ENCODE measurements around the gene UNC5B. TPM values are rescaled to one million over a fixed set of nuclear protein-coding genes. Genes with fewer than 3 reads are reported as not detected.

UNC5B gene
- polyA plus RNA-seq, 1 experiment: 8.1 TPM

DNA sequence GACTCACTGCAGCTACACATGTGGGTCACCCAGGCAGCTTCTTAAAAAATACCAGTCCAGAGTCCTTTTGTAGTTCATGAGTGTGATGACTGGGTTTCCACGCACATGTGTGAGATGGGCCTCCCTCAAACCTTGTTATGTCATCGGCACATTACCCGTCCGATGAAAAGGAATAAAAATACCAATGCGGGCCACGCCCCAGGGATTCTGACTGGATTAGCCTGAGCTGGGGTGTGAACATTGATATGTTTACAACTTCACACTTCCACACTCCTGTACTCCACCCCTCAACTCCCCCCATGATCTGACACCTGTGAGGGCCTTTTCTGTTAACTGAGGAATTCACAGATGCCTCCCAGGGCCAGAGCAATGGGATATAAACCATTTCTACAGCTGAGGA, 112.9 kb downstream of the UNC5B start:
- TF ChIP-seq, protein P1, sequence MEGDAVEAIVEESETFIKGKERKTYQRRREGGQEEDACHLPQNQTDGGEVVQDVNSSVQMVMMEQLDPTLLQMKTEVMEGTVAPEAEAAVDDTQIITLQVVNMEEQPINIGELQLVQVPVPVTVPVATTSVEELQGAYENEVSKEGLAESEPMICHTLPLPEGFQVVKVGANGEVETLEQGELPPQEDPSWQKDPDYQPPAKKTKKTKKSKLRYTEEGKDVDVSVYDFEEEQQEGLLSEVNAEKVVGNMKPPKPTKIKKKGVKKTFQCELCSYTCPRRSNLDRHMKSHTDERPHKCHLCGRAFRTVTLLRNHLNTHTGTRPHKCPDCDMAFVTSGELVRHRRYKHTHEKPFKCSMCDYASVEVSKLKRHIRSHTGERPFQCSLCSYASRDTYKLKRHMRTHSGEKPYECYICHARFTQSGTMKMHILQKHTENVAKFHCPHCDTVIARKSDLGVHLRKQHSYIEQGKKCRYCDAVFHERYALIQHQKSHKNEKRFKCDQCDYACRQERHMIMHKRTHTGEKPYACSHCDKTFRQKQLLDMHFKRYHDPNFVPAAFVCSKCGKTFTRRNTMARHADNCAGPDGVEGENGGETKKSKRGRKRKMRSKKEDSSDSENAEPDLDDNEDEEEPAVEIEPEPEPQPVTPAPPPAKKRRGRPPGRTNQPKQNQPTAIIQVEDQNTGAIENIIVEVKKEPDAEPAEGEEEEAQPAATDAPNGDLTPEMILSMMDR (IDR thresholded peaks at IDR 0.05; ENCODE audit: low read depth, low read length): no peak
- H3K27me3 ChIP-seq (ENCODE audit: control insufficient read depth, insufficient read depth, low read length): no peaks in the 10 kb centered on the region
- H3K27ac ChIP-seq (ENCODE audit: low read depth, low read length): no peak overlapping the region
- no peak for DNase-seq (ENCODE audit: low read depth, low spot score)
- H3K9me3 ChIP-seq (ENCODE audit: control insufficient read depth, insufficient read depth, low read length): no peaks in the 10 kb centered on the region
- H3K4me3 ChIP-seq (ENCODE audit: low read depth, low read length): no peak overlapping the region
- ChIA-PET CTCF (no interaction called here), POLR2A (no interaction called here)

GRCh38 chr10:71326464-71326881, 114.1 kb downstream of the UNC5B start:
- H3K27ac ChIP-seq (ENCODE audit: low read depth, low read length): no peak overlapping the region
- no peaks in the 10 kb centered on the region for H3K27me3 ChIP-seq (ENCODE audit: control insufficient read depth, insufficient read depth, low read length)
- DNase-seq (ENCODE audit: low read depth, low spot score): no peak
- CTCF ChIA-PET: no interaction called here
- TF ChIP-seq, protein P1 (IDR thresholded peaks at IDR 0.05; ENCODE audit: low read depth, low read length): no peak
- H3K9me3 ChIP-seq (ENCODE audit: control insufficient read depth, insufficient read depth, low read length): no peaks in the 10 kb centered on the region
- POLR2A ChIA-PET: no interaction called here
- no peak overlapping the region for H3K4me3 ChIP-seq (ENCODE audit: low read depth, low read length)

DNA sequence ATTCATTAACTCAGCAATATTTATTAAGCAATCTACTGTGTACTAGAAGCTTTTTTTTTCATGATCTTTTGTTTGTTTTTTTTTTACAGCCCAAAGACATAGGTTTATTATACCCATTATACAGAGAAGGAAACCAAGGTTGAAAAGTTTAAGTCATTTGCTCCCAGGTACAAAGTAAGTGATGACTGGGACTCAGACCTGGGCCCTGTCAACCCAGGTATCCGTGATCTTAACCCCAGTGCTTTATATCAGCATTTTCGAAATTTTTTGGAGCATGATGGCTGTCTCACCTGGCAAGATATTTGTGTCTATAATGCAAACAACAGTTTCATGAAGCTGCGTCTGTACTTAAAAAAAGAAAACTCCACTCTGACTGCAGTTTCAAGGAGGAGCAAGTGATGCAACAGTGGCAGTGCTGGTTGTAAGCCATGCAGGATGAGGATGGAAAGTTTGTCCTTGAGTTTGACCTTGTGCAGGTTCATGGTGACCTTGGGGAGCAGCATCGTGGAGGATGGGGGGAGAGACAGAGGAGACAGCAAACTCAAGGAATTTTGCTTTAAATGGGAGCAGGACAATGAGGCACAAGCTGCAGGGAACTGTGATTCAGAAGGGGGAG, 118.5 kb downstream of the UNC5B start:
- Histone ChIP-seq H3K4me3 (ENCODE audit: low read depth, low read length) (no peak overlapping the region), H3K27ac (ENCODE audit: low read depth, low read length) (no peak overlapping the region), H3K27me3 (ENCODE audit: control insufficient read depth, insufficient read depth, low read length) (no peaks in the 10 kb centered on the region), H3K9me3 (ENCODE audit: control insufficient read depth, insufficient read depth, low read length) (no peaks in the 10 kb centered on the region)
- DNase-seq (ENCODE audit: low read depth, low spot score): no peak
- ChIA-PET POLR2A (no interaction called here), CTCF (interaction anchor here (0.7 to 2.0 kb wide), 2 partner anchors 11 to 122 kb away, joined by 3 to 8 read pairs; no protein-coding TSS in a partner anchor)
- TF ChIP-seq, protein P1 (IDR thresholded peaks at IDR 0.05; ENCODE audit: low read depth, low read length): no peak

DNA sequence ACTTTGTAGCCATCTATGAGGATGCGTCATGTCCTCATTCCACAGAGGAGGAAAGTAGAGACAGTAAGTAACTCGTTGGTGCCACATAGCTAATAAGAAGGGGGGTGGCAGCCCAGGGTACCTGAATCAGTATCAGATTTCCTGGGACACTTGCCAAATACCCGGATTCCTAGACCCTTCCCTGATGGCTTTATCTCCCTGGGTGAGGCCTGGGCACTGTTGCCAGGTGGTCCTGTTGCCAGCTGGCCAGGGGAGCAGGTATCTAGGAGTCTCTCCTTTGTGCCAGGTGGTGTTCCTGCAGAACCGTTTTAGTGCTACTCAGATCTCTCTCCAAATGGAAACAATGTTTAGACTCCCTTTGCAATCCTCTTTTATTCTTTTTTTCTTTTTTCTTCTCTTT, 119.4 kb downstream of the UNC5B start:
- CTCF ChIA-PET: interaction anchor here (0.7 to 2.0 kb wide), 3 partner anchors 11 to 376 kb away, joined by 3 to 8 read pairs (median 3); no protein-coding TSS in a partner anchor
- Histone ChIP-seq H3K9me3 (ENCODE audit: control insufficient read depth, insufficient read depth, low read length) (no peaks in the 10 kb centered on the region), H3K4me3 (ENCODE audit: low read depth, low read length) (no peak overlapping the region), H3K27me3 (ENCODE audit: control insufficient read depth, insufficient read depth, low read length) (no peaks in the 10 kb centered on the region), H3K27ac (ENCODE audit: low read depth, low read length) (no peak overlapping the region)
- DNase-seq (ENCODE audit: low read depth, low spot score): no peak
- POLR2A ChIA-PET: no interaction called here
- TF ChIP-seq, protein P1 (IDR thresholded peaks at IDR 0.05; ENCODE audit: low read depth, low read length): no peak

DNA sequence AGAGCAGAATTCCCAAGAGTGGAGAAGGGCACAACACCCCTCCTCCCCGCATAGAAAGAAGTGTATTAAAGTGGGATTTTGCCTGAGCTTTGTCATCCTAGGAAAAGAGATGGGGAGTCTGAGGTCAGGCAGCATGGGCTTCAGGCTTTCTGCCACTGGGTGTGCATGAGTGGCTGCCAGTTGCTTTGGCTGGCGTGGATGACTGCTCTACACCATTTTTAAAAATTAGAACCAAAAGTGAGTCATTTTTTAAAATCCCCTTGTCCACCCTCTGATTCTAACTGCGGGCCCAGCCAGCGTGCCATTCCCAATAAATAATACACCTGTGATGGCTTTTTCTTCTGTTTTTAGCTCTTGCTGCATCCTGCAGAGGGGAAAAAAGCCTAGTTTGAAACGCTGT, 120.1 kb downstream of the UNC5B start:
- TF ChIP-seq, protein P1 (IDR thresholded peaks at IDR 0.05; ENCODE audit: low read depth, low read length): no peak
- CTCF ChIA-PET: interaction anchor here (0.7 to 0.9 kb wide), 2 partner anchors 14 to 376 kb away, joined by 3 read pairs; no protein-coding TSS in a partner anchor
- H3K9me3 ChIP-seq (ENCODE audit: control insufficient read depth, insufficient read depth, low read length): no peaks in the 10 kb centered on the region
- H3K27me3 ChIP-seq (ENCODE audit: control insufficient read depth, insufficient read depth, low read length): no peaks in the 10 kb centered on the region
- POLR2A ChIA-PET: no interaction called here
- DNase-seq (ENCODE audit: low read depth, low spot score): no peak
- no peak overlapping the region for H3K27ac ChIP-seq (ENCODE audit: low read depth, low read length)
- H3K4me3 ChIP-seq (ENCODE audit: low read depth, low read length): no peak overlapping the region
